HUES64 (cell line): Measurements from ENCODE around the gene IRF1.
"Not testable (repeated sequence)": the region's sequence is repeated elsewhere in the genome, so short reads cannot be mapped to it uniquely, and the experiment has no call there.

Experiments used
- H3K27ac ChIP-seq: 2 replicates; pipeline ENCODE4 v1.7.0; 2013; ENCODE audit warnings: low read depth, low read length, inconsistent platforms
- H3K27me3 ChIP-seq: 2 replicates; pipeline ENCODE4 v1.6.1; 2013; ENCODE audit warnings: mild to moderate bottlenecking, low read length; ENCODE audit not compliant: insufficient read depth
- H3K36me3 ChIP-seq: 2 replicates; pipeline ENCODE4 v1.6.1; 2013; ENCODE audit warnings: mild to moderate bottlenecking, low read length; ENCODE audit not compliant: insufficient read depth
- H3K4me1 ChIP-seq: 2 replicates; pipeline ENCODE4 v1.6.1; 2013; ENCODE audit warnings: mild to moderate bottlenecking, low read length, moderate library complexity; ENCODE audit not compliant: insufficient read depth
- H3K4me3 ChIP-seq: 2 replicates; pipeline ENCODE4 v1.5.1; 2013; ENCODE audit warnings: mild to moderate bottlenecking, low read length, moderate library complexity
- H3K9ac ChIP-seq: 2 replicates; pipeline ENCODE4 v1.6.1; 2013; ENCODE audit warnings: mild to moderate bottlenecking, low read depth, low read length
- H3K9me3 ChIP-seq: 2 replicates; pipeline ENCODE4 v1.6.1; 2013; ENCODE audit warnings: low read depth, low read length; ENCODE audit not compliant: insufficient read depth
- WGBS: fragments of 150-250, 120-280 bp; methylation state at CpG from one replicate; pipeline ENCODE4 v1.1.7; 2013; ENCODE audit warnings: missing lambda C conversion rate; 5-methylcytosine and 5-hydroxymethylcytosine counted together

IRF1 gene

GRCh38 chr5:132484876-132485640, 5.5 kb downstream of the IRF1 start:
- H3K9me3 ChIP-seq, H3K4me1 ChIP-seq, H3K27me3 ChIP-seq, H3K9ac ChIP-seq, H3K4me3 ChIP-seq, H3K27ac ChIP-seq: not testable (repeated sequence)
- 92% methylated on average over 12 of the region's 12 CpGs for WGBS
- peaks cover 44% of the 10 kb centered on the region for H3K36me3 ChIP-seq

DNA sequence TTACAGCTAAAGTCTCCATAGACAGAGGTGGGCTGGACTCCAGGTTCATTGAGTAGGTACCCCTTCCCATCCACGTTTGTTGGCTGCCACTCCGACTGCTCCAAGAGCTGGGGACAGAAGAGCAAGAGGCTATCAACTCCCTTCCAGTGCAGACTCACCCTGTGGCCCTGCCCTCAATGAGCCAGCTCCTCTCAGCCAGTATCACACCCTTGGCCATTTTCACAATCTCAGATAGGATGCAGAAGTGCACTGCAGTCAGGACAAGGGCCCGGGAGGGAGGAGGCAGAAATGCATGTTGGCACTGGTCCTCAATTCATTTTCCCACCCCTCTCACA, 6.2 kb downstream of the IRF1 start:
- no peaks in the 10 kb centered on the region for H3K9me3 ChIP-seq
- H3K4me1 ChIP-seq = no peaks in the 10 kb centered on the region
- H3K9ac ChIP-seq = no peak overlapping the region
- H3K27ac ChIP-seq = no peak overlapping the region
- WGBS = 97% methylated on average over 3 of the region's 3 CpGs
- H3K4me3 ChIP-seq = no peak overlapping the region
- H3K36me3 ChIP-seq = peaks cover 44% of the 10 kb centered on the region
- peaks cover 2% of the 10 kb centered on the region; the same call in 1 of the 2 replicates for H3K27me3 ChIP-seq

DNA sequence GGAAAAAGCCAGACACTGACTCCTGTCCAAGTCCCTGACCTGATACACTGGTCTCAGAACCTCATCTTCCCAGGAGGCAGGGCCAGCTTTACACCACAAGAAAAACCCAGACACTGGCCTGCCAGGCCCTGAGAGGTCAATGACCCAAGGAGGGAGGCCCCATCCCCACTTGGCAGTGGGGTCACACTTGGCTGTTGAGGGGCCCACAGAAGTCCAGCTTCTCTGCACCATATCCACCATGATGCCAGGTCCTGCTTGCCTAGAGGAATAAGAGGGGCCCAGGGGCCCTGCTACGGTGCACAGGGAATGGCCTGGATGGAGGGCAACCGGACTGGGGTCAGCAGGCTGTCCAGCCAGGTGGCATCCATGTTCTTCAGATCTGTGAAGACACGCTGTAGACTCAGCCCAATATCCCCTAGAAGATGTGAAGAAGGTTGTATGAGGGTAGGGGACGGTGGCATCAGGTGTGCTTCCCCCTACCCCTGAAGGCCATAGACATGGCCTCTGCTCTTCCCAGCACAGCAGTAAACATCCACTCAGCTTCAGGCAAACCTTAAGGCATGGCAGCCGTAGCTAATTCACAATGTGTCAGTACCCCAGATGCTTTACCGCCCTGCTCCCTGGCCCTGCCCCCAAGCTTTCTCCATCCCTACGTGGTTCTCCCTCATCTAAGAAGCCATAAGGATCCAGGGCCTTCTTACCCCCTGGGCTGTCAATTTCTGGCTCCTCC, 6.7 kb downstream of the IRF1 start:
- no peak overlapping the region for H3K9ac ChIP-seq
- H3K27ac ChIP-seq = no peak overlapping the region
- H3K4me3 ChIP-seq = no peak overlapping the region
- H3K9me3 ChIP-seq = no peaks in the 10 kb centered on the region
- H3K36me3 ChIP-seq = peaks cover 44% of the 10 kb centered on the region
- no peaks in the 10 kb centered on the region for H3K4me1 ChIP-seq
- H3K27me3 ChIP-seq = no peaks in the 10 kb centered on the region
- 88% methylated on average over 6 of the region's 7 CpGs for WGBS

DNA sequence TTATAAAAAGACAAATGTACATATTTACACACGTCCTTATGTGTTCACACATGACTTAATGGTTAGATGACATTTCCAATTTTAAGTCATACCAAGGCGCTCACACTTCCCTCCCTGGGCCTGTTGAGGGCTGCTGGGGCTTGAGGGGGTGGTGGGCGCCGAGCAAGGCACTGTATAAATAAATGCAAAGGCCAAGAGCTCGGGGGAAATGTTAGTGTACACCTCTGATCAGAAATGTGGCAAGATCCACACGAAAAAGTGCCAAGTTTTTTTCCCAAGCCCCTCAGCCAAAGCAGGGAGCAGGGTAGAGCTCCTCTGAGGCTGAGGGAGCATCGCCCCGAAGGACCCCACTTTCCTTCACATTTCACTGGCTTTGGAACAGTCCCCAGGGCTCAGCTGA, 7.5 kb downstream of the IRF1 start:
- no peaks in the 10 kb centered on the region for H3K4me1 ChIP-seq
- WGBS = 91% methylated on average over 8 of the region's 8 CpGs
- H3K27ac ChIP-seq = no peak overlapping the region
- H3K4me3 ChIP-seq = no peak overlapping the region
- no peak overlapping the region for H3K9ac ChIP-seq
- no peaks in the 10 kb centered on the region for H3K9me3 ChIP-seq
- H3K27me3 ChIP-seq = no peaks in the 10 kb centered on the region
- peaks cover 44% of the 10 kb centered on the region for H3K36me3 ChIP-seq

GRCh38 chr5:132481596-132482211, 8.9 kb downstream of the IRF1 start:
- Histone ChIP-seq H3K4me3 (no peak overlapping the region), H3K27ac (no peak overlapping the region)

GRCh38 chr5:132480893-132481595, 9.5 kb downstream of the IRF1 start:
- peaks cover 27% of the 10 kb centered on the region for H3K36me3 ChIP-seq

More at GRCh38 chr5:132481596-132482211, 8.9 kb downstream of the IRF1 start:
- H3K9ac ChIP-seq = no peak overlapping the region
- H3K27me3 ChIP-seq = no peaks in the 10 kb centered on the region
- no peaks in the 10 kb centered on the region for H3K9me3 ChIP-seq
- no peaks in the 10 kb centered on the region for H3K4me1 ChIP-seq
- peaks cover 34% of the 10 kb centered on the region for H3K36me3 ChIP-seq
- 99% methylated on average over 5 of the region's 5 CpGs for WGBS

GRCh38 chr5:132480546-132480892, 10.1 kb downstream of the IRF1 start:
- no peak overlapping the region for H3K4me3 ChIP-seq
- no peak overlapping the region for H3K27ac ChIP-seq
- H3K9me3 ChIP-seq = no peaks in the 10 kb centered on the region
- no peaks in the 10 kb centered on the region for H3K27me3 ChIP-seq
- no peaks in the 10 kb centered on the region for H3K4me1 ChIP-seq
- peaks cover 22% of the 10 kb centered on the region for H3K36me3 ChIP-seq
- WGBS = 94% methylated on average over 5 of the region's 5 CpGs
- H3K9ac ChIP-seq = no peak overlapping the region

More at GRCh38 chr5:132480893-132481595, 9.5 kb downstream of the IRF1 start:
- H3K9me3 ChIP-seq = no peaks in the 10 kb centered on the region
- H3K4me3 ChIP-seq = no peak overlapping the region
- WGBS = 86% methylated on average over 4 of the region's 4 CpGs
- H3K27me3 ChIP-seq = no peaks in the 10 kb centered on the region
- no peak overlapping the region for H3K9ac ChIP-seq
- H3K27ac ChIP-seq = no peak overlapping the region
- H3K4me1 ChIP-seq = no peaks in the 10 kb centered on the region

GRCh38 chr5:132480042-132480441, 10.5 kb downstream of the IRF1 start:
- Histone ChIP-seq H3K4me1 (peaks cover 3% of the 10 kb centered on the region; the same call in 1 of the 2 replicates), H3K36me3 (peaks cover 18% of the 10 kb centered on the region), H3K9me3 (no peaks in the 10 kb centered on the region), H3K9ac (no peak overlapping the region), H3K4me3 (no peak overlapping the region), H3K27ac (no peak overlapping the region), H3K27me3 (no peaks in the 10 kb centered on the region)
- 100% methylated on average over 1 of the region's 1 CpG for whole genome bisulfite sequencing

DNA sequence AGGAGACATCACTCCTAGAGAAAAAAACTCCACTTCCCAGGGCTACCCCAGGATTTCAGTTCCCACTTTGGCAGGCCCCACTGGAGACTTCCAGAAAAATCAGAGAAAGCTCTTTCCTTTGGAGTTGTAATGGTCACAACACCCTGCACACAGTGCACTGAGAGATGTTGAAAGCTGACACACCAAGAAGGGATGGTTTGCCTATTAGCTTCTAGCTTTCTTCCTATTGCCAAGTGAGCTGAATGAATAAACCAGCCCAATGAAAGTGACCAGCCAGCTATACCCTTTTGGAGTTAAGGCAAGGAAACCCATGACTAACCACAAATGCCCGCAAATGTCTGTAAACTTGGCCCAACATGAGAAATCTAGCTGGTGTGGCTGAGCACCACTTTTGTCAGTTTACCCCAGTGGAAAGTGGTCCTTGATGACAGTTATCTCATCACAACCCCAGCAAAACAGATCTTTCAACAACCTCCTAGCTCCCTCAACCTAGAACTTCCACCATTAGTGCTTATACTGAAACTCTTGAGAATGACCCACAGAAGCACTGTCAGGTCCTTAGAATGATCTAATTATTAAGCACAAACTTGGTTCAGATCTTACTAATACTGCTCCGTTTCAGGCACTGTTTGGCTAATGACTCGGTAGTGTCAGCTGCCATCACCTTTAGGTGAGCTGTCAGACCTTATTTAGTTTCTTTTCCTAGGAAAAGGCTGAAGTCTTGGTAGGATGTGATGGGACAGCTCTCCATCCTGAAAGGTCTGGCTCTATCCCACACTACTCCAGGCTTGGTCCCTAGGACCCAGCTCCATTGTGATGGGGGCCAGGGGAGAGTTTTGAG, 11.2 kb downstream of the IRF1 start:
- H3K27ac ChIP-seq = no peak overlapping the region
- 97% methylated on average over 3 of the region's 3 CpGs for WGBS
- no peaks in the 10 kb centered on the region for H3K27me3 ChIP-seq
- no peak overlapping the region for H3K9ac ChIP-seq
- H3K9me3 ChIP-seq = no peaks in the 10 kb centered on the region
- H3K4me1 ChIP-seq = peaks cover 10% of the 10 kb centered on the region; the same call in 1 of the 2 replicates
- H3K4me3 ChIP-seq = no peak overlapping the region
- peaks cover 14% of the 10 kb centered on the region for H3K36me3 ChIP-seq

DNA sequence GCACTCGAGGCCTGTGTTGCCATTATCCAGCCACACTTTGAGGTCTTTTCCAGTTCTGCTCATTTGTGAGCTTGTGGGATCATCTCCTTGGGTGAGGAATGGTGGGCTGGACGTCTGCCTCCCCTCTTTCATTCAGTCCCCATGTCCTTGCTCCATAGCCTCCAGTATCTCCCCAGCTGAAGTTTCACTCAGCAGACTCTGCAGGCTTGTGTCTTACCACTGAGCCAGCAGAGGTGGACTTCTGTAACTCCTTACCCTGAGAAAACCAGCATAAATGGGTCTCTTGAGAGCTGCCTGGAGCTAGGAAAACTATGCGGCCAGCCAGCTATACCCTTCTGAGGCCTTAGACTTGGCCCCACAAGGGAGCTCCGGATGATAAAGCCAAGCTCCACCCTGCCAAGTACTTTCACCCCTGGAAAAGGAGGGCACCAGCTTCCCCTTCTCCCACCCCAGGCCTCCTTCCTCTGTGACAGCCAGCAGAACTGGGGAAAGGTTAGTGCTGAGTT, 12.2 kb downstream of the IRF1 start:
- Histone ChIP-seq H3K27me3 (no peaks in the 10 kb centered on the region), H3K36me3 (peaks cover 5% of the 10 kb centered on the region; the same call in 1 of the 2 replicates), H3K9me3 (no peaks in the 10 kb centered on the region), H3K4me1 (peaks cover 10% of the 10 kb centered on the region; the same call in 1 of the 2 replicates), H3K9ac (no peak overlapping the region), H3K27ac (no peak overlapping the region), H3K4me3 (no peak overlapping the region)
- WGBS = 86% methylated on average over 4 of the region's 4 CpGs
